ENCODE data around the gene ASB3.
"Not testable (repeated sequence)": the region's sequence is repeated elsewhere in the genome, so short reads cannot be mapped to it uniquely, and the experiment has no call there.

The ASB3 gene

DNA sequence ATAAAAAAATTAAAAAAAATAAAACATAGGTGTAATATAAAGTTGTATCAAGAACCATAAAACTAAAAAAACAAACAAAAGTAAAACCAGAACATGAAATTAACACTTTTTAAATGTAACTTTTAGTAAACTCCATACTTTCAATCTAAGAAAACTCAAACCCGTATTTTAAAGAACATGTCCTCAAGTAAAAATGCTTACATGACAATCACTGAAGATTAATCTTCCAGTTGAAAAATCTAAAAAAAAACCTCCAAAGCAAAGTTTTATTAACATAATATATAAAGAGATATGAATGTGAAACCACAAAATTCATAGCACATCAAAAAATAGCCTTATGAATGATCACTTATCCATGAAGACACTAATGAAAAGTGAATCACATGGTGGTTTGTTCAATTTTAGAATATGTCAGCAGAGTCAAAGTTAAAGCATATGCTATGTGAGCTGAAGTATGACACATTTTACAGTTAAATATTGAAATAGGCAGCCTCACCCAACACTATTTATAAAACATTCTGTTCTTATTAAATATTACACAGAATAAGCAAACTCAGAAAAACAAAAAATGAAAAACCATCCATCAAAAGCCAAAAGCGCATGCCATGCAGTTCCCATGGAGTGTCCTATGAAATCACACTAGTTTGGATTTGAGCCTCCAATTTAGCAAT lies 42.2 kb downstream of the ASB3 start:
- no peak for DNase-seq (ENCODE audit: extremely low spot score, insufficient read length, low read depth)
- FAIRE-seq = no peak

DNA sequence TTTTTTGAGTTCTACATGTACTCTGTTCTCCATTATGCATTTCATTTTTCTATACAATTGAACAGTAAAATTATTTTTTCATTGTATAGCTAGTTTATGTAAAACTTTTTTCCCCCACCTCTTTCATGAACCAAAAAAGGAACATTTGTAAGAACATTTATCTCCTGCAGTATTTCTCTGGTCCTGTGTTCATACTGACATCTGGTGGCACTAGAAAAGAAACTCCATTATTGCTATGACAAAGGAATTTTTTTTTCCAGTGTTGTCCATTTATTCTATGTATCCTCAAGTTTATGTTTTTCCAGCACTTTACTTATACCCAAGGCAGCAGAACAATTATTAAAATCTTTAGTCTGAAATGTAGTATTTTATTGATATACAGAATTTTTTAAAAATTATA lies 46.6 kb downstream of the ASB3 start:
- DNase-seq (ENCODE audit: extremely low spot score, insufficient read length, low read depth) = no peak
- no peak for FAIRE-seq

DNA sequence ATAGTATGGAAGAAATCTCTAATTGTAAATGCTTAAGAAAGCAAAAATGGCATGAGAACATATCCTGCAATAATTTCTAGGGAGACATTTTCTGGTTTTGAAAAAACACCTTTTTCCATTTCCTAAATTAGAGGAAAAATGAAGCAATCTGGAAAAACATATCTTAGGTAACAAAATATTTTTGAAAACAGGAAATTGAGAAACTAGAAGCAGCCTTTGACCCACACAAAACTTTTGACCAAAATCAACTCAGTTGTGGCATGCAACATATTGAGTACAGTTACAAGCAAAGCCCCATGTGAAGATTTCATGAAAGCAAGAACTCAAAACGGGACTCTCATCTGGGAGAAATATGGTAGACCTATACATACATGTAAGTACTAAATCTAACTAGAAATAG lies 47.7 kb downstream of the ASB3 start:
- no peak for DNase-seq (ENCODE audit: extremely low spot score, insufficient read length, low read depth)

DNA sequence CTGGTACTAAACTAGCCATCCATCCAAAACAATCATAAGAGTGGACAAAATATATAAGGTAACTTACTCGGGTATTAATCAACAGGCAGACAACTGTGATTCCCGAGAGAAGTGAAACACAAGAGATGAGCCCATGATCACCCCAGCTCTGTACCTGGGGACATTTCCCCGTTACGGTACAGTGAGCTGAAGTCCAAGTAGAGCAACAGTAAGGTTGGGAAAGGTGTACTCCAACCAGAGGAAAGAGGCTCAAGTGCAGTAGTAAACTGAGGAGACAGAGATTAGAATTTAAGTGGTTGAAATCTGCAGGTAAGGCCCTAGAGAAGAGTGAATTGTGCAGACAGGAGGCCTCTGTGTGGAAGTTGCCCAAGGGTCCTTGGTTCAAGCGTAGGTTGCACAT lies 49.7 kb downstream of the ASB3 start:
- DNase-seq (ENCODE audit: extremely low spot score, insufficient read length, low read depth) (no peak), FAIRE-seq (no peak)

More for the DNA sequence above, 47.7 kb downstream of the ASB3 start:
- FAIRE-seq = no peak

DNA sequence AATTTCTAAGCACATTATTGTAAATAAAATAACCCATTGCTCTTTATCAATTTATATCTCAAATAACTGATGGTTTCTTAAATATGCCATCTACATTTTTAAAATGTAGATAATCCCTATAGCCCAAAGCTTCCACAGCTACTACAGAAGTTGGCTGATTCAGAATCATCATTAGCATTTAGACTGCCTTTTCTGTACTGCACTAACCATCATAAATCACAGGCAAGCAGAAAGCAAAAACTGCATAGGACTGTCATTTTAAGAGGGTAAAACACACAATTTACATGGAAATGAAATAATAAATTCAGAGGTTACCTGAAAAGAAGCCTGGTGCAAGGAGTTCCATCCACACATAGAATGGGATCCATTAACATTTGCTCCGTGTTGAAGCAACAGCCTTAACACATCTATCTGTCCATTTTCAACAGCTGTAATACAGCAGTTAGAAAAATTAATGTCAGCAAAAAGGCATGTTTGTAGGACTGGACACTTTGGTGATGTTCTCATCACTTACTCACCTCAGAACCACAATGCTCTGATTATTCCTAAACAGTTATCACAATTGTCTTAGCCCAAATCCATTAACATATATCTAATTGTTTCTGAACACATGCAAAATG lies 57.5 kb downstream of the ASB3 start:
- FAIRE-seq (no peak), DNase-seq (ENCODE audit: extremely low spot score, insufficient read length, low read depth) (no peak)

DNA sequence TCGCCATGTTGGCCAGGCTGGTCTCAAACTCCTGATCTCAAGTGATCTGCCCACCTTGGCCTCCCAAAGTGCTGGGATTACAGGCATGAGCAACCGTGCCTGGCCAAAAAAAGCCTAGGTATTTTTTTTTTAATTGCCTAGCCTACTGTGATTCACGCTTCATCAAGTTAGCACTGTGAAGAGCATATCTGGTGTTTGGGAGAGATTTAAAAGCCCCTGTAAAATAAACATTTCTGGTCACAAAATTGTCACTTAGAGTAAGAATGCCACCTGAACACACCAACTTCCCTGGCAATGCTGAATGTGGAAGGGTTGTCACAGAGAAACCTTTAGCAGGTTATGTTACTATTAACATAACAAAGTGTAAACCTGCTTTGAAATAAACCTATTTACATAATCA lies 58.8 kb downstream of the ASB3 start:
- DNase-seq (ENCODE audit: extremely low spot score, insufficient read length, low read depth) (no peak), FAIRE-seq (no peak)

DNA sequence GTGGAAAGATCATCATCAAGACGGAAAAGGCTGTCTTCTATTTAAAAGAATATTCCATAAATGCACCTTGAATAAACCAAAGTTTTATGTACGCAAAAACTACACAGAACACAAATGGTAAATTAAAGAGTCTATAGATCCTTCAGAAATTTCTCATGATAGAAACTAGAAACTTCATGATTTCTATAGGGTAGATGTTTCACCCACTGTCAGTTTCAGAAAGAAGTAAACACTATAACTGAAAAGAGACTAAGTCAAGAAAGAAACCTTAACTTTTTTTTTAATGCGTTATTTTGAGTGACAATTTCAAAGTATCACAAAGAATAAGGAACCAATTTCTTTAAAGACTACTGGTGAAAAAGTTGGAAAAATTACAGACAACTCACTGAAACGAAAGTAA lies 61.1 kb downstream of the ASB3 start:
- DNase-seq (ENCODE audit: extremely low spot score, insufficient read length, low read depth) (no peak), FAIRE-seq (no peak)

DNA sequence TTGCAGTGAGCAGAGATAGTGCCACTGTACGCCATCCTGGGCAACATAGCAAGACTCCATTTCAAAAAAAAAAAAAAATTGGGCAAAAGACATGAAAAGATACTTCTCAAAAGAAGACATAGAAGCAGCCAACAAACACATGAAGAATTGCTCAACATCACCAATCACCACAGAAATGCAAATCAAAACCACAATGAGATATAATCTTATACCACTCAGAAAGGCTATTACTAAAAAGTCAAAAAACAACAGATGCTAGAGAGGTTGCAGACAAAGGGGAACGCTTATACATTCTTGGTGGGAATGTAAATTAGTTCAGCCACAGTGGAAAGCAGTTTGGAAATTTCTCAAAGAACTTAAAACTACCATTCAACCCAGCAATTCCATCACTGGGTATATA lies 62.2 kb downstream of the ASB3 start:
- DNase-seq (ENCODE audit: extremely low spot score, insufficient read length, low read depth) (no peak), FAIRE-seq (no peak)

DNA sequence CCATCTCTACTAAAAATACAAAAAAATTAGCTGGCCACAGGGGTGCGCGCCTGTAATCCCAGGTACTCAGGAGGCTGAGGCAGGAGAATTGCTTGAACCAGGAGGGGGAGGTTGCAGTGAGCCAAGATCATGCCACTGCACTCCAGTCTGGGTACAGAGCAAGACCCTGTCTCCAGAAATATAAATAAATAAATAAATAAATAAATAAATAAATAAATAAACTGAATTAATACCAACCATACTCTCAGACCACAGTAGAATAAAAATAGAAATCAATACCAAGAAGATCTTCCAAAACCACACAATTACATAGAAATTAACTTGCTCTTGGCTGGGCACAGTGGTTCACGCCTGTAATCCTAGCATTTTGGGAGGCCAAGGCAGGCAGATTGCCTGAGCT lies 65.8 kb downstream of the ASB3 start:
- not testable (repeated sequence) for FAIRE-seq; DNase-seq (ENCODE audit: extremely low spot score, insufficient read length, low read depth)

DNA sequence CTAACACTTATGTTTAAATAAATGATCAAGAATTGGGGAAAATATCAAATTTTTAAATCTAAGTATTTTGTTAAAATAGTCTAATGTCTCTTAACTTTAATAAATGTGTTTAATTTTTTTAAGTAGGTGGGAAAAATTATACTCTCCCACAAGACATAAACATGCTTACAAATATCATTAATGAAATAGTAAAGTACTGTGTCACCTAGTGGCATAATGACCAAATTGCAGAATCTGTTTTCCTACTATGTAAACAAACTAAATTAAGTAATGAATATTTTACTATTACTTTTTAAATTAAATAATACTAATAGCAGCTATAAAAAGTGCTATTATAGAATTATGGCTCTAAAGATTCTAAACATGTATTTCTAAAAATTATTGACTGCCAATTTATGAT lies 71.2 kb downstream of the ASB3 start:
- FAIRE-seq = no peak

DNA sequence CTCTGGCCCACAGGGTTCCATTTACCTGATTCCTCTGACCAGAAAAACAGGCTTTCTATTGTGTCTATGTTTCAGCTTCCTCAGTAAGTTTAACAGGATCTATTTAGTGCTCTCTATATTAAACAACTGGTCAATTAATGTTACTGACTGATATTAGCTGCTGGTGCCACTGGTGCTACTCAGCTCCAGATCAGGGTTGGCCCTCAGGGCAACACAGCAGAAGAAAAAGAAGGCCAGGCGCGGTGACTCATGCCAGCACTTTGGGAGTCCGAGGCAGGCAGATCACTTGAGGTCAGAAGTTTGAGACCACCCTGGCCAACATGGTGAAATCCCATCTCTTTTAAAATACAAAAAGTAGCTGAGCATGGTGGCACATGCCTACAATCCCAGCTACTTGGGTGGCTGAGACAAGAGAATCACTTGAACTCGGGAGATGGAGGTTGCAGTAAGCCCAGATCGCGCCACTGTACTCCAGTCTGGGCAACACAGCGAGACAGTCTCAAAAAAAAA lies 75.4 kb downstream of the ASB3 start:
- FAIRE-seq = no peak

More for the DNA sequence above, 71.2 kb downstream of the ASB3 start:
- DNase-seq (ENCODE audit: extremely low spot score, insufficient read length, low read depth) = no peak

DNA sequence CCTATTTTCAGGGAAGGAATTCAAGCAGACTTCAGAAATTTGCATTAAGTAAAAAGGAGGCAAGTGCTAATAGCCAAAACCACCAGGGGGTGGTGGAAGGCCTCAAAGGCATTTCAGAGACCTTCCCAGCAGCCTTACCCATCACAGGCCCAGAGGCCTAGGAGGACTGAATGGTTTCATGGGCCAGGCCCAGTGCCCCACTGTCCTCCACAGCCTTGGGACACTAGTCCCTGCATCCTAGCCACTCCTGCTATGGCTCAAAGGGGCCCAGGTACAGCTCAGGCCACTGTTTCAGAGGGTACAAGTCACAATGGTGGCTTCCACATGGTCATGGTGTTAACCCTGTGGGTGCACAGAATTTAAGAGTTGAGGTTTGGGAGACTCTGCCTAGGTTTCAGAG lies 77.8 kb downstream of the ASB3 start:
- no peak for DNase-seq (ENCODE audit: extremely low spot score, insufficient read length, low read depth)
- no peak for FAIRE-seq

More for the DNA sequence above, 75.4 kb downstream of the ASB3 start:
- no peak for DNase-seq (ENCODE audit: extremely low spot score, insufficient read length, low read depth)

DNA sequence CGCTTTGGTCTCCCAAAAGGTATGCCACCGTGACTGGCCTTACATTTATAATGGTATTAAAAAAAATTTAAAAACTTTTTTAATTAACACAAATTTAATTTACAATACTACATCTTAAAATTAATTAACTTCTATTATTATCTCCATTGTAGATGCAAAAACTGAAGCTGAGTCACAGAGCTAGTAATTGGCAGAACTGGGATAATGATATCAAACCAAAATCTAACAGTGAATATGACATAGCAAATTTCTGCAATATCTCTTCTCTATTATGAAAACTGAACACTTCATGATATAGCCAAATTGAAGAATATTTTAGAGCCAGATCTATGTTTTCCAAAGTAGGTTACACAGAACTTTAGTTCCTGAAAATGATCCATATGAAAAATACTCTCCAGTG lies 85.5 kb downstream of the ASB3 start:
- FAIRE-seq (no peak), DNase-seq (ENCODE audit: extremely low spot score, insufficient read length, low read depth) (no peak)

DNA sequence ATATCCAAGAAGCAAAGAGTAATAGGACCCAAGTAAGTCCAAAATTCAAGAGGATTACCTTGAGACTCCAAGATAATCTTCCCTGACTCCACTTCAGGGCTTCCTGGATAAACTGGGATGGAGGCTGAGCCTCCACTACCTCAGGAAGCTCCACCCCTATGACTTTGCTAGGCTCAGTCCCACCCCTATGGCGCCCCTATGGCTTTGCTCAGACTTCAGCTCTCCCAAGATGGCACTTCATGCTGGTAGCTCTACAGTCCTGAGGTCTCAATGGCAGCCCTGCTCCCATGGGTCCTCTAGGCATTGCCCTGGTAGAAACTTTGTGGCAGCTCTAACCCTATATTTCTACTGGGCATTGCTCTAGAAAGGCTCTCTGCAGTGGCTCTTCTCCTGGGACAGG lies 89.1 kb downstream of the ASB3 start:
- no peak for DNase-seq (ENCODE audit: extremely low spot score, insufficient read length, low read depth)
- no peak for FAIRE-seq

DNA sequence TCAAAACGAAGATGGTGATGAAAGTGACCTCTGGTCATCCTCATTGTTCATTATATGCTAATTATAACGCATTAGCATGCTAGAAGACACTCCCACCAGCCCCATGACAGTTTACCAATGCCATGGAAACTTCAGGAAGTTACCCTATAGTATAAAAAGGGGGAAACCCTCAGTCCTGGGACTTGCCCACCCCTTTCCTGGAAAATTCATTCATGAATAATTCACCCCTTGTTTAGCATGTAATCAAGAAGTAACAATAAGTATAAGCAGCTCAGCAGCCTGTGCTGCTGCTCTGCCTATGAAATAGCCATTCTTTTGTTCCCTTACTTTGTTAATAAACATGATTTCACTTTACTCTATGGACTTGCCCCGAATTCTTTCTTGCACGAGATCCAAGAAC lies 89.7 kb downstream of the ASB3 start:
- no peak for FAIRE-seq
- no peak for DNase-seq (ENCODE audit: extremely low spot score, insufficient read length, low read depth)

DNA sequence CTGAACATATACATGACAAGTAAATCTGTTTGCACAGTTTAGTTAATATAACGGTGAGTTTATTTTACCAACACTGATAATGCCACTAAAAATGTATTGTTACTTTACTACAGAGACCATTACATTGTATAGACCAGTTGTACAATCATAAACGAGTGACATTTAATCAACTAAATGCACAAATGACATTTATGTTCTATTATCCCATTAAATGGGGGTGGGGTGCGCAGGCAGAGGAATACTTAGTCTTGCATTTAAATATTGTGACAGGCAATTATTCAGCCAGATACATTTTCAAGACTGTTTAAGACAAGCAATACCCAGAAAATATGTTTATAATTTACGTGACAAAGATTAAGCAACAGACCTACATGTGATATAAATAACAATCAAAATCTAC lies 91.2 kb downstream of the ASB3 start:
- FAIRE-seq (no peak), DNase-seq (ENCODE audit: extremely low spot score, insufficient read length, low read depth) (no peak)

DNA sequence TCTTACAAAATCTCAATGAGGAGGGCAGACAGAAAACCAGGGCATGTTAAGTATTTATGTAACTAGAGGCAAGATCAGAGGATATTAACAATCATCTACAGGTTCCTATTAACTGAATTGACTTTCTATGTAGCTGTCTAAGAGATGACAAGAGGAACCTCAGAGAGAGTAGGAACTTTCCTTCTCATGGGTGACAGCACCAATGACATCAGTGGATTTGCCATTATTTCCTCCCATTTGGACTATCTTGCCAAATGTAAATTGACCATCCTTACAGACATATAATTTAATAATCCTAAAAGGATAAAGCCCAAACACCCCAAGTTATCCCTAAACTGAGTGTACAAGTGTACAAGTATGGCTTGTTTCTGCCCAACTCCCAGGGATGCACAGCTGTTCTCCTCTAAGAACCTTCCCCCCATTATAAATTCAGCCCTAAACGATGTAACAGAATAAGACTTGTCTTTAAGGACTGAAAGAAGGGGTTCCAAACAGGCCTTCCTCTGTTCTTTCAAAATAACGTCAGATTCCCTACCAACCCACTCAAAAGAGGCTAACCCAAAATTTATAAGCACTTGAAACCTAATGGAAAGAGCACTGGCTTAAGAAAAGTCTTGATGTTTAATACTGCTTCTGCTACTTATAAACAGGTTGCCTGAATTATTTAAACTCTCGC lies 92.5 kb downstream of the ASB3 start:
- DNase-seq (ENCODE audit: extremely low spot score, insufficient read length, low read depth) (no peak), FAIRE-seq (no peak)

DNA sequence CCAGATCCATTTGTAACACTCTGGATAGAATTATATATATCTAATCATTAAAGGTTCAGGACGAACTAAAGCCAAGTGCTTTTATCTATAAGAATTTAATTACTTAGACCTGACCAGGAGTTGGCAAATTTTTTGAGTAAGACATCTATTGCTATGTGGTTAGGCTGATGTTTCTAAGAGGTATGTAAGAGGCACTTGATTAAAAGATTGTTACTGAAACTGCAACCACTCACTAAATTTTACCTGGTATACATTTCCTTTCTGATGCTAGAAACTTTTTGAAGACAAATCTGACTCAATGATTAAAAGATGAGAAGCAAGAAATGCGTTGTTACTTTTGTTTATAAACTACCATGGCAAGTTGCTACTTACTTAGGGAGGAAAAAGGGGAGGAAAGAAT lies 95.9 kb downstream of the ASB3 start:
- DNase-seq (ENCODE audit: extremely low spot score, insufficient read length, low read depth) (no peak), FAIRE-seq (no peak)

DNA sequence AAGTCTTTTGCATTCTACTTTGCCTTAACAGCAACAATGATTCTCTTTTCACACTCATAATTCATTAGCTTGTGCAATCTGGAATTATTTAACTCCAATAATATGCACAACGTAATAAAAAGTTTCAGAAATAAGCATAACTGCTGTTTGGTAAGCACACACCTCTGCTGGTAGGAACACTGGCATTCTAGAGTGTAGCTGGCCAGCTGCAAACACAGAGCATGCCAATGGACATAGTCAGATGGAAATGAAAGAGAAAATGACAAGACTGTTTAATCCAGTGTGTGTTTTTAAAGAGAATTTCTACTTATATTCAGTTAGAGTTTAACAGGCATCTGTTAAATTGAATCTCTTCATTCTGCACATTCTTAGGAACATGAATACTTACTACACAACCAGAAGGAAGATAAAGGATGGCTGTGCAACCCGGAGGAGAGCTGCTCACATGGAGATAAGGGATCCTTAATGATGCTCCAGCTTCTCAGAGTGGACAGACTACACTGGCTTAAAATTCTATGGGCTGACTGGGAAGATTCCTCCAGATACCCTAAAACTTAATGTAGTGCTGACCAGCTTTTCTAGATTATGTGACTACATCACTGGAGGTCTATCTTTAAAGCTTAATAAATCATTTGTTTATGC lies 113.8 kb downstream of the ASB3 start:
- FAIRE-seq = no peak
- DNase-seq (ENCODE audit: extremely low spot score, insufficient read length, low read depth) = no peak

DNA sequence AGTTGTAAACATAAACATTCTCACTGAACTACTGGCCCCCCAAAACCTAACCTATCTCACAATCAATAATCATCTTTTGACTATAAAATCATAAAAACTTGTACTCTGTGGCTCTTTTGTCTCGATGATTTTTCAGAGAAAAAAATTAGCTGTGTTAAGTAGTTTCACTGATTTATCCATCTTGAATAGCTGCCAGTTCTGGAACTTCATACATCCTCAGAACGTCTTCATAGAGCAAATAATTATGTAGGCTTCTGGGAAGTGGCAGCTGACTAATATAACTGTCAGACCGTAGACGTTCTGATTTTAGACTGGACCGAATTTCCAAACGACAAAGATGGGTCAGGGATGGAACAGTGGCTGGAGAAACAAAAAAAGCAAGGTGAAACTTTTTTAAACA lies 116.4 kb downstream of the ASB3 start:
- no peak for DNase-seq (ENCODE audit: extremely low spot score, insufficient read length, low read depth)
- FAIRE-seq = no peak

DNA sequence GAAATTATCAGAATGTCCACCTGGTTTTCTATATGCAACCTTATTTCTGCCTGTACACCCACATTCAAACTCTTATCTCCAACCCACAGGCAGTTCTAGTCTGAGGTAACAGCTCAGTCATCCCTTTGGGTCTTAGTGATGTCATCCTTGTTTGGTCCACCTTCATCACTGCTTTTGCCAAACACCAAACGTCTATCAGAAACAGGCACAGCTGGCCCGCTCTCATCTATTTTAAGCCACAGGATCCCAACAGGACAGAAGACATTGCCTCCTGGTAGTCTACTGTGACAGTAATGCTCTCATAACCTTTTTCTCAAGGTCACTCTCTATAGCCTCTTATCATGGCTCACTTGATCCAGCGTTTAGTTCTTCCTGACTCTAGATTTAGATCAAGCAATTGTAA lies 118.1 kb downstream of the ASB3 start:
- DNase-seq (ENCODE audit: extremely low spot score, insufficient read length, low read depth) (no peak), FAIRE-seq (no peak)

All from GM18507 (cell line).